DOHH2 (cell line): Measurements from ENCODE around the gene PTGDS.

ENCODE experiments used
- EZH2phosphoT487 ChIP-seq: fragments of 200-600 bp; sonication (generic); IDR thresholded peaks from 2 replicates; pipeline ENCODE4 v1.6.1; 2017; ENCODE audit warnings: borderline replicate concordance, mild to moderate bottlenecking, antibody characterized with exemption, low read length, moderate library complexity, mixed read lengths
- TF ChIP-seq, protein P1 (sequence below): fragments of 200-600 bp; sonication (generic); IDR thresholded peaks from one replicate; pipeline ENCODE4 v1.5.1; 2014; ENCODE audit warnings: antibody characterized with exemption, mild to moderate bottlenecking, low read depth, low read length; ENCODE audit not compliant: poor library complexity, severe bottlenecking

DNA sequence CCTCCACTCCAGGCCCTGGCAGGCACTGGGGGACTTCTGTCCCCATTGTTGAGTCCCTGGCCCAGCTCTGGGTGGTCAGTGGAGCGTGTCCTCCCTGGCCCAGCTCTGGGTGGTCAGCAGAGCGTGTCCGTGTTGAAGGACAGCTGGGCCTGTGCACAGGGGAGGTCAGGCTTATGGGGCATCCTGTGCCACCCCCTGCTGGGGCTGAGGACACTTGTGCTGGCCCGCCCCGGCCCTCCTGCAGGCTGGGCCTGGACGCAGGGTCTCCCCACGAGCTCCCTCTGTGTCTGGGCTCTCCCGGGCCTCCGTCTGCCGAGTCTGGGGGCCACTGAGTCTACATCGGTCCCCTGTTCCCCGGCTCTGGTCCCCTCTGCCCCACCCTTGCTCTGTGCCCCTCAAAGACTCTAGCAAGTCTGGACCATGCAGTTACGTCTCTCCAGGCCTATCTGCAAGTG is 30.5 kb downstream of the PTGDS start:
- TF ChIP-seq, protein P1, sequence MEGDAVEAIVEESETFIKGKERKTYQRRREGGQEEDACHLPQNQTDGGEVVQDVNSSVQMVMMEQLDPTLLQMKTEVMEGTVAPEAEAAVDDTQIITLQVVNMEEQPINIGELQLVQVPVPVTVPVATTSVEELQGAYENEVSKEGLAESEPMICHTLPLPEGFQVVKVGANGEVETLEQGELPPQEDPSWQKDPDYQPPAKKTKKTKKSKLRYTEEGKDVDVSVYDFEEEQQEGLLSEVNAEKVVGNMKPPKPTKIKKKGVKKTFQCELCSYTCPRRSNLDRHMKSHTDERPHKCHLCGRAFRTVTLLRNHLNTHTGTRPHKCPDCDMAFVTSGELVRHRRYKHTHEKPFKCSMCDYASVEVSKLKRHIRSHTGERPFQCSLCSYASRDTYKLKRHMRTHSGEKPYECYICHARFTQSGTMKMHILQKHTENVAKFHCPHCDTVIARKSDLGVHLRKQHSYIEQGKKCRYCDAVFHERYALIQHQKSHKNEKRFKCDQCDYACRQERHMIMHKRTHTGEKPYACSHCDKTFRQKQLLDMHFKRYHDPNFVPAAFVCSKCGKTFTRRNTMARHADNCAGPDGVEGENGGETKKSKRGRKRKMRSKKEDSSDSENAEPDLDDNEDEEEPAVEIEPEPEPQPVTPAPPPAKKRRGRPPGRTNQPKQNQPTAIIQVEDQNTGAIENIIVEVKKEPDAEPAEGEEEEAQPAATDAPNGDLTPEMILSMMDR: no peak
- TF ChIP-seq EZH2phosphoT487: no peak
